Measurements from ENCODE around the gene MBD5.

Gene MBD5

DNA sequence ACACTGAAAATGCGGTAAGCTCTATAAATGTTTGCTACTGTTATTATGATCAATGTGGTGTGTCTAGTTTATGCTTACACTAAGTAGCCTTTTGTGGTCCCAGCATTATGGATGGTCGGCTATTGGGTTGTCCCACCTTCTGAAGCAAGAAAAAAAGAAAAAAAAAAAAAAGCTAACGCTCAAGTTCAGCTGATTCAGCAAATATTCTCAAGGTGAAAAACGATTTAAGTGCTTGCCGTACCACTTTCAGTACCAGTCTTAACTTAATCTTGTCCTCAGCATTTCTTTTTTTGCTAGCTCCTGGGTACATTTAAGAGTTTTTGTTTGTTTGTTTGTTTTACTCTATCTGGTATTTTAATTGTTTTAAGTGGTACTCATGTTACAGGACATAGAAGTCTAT is 87.5 kb downstream of the MBD5 start:
- no peak for DNase-seq (ENCODE audit: extremely low read depth in 1 of 2, low read depth in 1 of 2)

DNA sequence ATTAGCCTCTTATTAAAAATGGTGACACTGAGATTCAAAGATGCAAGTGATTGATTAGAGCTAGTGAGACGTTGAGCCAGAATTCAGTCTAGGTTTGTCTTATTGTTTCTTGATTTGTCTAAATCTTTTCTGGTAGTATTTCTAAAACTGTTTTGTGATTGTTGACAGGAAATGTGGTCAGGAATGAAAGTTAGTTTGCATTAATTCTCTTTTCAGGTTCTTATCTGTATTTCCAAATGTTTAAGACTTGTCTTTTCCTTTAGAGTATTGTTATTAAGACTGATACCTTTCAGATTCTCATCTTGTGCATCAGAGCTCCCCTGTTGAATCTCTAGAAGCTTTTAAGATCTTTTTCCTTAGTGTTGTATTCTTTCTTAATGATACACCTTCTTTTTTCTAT is 89.3 kb downstream of the MBD5 start:
- no peak for DNase-seq (ENCODE audit: extremely low read depth in 1 of 2, low read depth in 1 of 2)

- no peak for DNase-seq (ENCODE audit: extremely low read depth in 1 of 2, low read depth in 1 of 2)
These were observed 101.9 kb downstream of the MBD5 start for GRCh38 chr2:148122788-148123187.

DNA sequence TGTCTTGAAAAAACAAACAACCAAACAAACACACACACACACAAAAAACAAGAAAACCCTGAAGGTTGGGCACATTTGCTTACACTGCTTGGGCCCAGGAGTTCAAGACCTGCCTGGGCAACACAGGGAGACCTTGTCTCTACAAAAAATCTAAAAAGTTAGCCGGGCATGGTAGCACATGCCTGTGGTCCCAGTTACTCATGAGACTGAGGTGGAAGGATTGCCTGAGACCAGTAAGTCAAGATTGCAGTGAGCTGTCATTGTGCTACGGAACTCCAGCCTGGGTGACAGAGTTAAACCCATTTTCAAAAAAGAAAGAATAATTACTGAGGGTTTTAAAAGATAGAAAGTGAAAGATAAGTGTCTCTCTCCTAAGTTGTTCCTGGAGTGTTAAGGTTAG is 103.4 kb downstream of the MBD5 start:
- DNase-seq (ENCODE audit: extremely low read depth in 1 of 2, low read depth in 1 of 2), result no peak

DNA sequence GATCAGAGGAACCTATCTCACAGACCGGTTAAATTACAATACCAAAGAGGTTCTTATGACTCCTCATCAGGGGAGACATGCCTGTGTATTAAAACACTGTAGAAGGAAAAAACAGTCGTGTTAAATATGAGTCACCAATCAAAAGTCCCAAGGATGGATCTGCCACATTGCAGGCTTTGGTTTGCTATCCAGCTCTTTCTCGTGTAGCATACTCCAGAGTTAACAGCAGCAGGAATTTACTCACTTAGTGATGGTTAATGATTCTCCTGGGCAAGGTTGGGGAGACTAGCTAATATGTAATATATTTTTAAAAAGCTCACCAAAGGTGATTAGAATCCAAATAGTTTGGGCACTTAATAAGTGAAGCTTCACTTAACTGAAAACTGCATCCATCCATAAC is 109.7 kb downstream of the MBD5 start:
- no peak for DNase-seq (ENCODE audit: extremely low read depth in 1 of 2, low read depth in 1 of 2)

- no peak for DNase-seq (ENCODE audit: extremely low read depth in 1 of 2, low read depth in 1 of 2)
These were observed 111.5 kb downstream of the MBD5 start for GRCh38 chr2:148132412-148132811.

DNA sequence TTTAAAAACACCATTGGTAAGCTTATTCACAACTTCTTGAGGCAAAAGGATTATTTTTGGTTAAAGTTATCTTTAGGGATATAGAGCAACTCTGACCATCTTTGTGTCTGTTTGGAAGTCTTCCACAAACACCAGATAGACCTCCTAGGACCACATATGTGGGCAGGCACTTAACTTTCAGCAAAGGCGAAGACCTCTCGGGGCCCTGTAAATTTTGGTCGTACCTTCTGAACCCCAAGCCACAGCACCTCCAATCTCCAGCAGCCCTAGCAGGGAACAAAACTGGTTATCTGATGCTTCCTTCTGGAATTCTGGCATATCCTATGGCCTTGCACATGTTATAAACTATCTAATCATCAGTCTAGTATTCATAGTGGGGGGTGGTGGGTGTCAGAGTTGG is 114.8 kb downstream of the MBD5 start:
- no peak for DNase-seq (ENCODE audit: extremely low read depth in 1 of 2, low read depth in 1 of 2)

DNA sequence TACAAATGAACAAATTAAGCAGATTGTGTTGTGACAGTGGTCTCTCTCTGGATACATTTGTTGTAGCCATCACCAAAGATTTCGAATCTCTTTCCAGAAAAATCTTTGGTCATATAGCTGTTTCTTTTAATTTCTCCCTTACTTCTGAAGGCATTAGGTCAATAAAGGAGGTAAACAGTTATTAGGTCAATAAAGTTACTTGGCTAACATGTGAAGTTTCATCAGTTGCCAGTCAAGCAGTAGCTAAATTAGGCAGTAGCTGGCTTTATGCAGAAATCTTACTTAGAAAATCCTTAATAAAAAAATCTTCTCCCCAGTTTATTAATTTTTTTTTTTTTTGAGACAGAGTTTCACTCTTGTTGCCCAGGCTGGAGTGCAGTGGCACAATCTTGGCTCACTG is 115.5 kb downstream of the MBD5 start:
- no peak for DNase-seq (ENCODE audit: extremely low read depth in 1 of 2, low read depth in 1 of 2)

- DNase-seq (ENCODE audit: extremely low read depth in 1 of 2, low read depth in 1 of 2), result no peak
These were observed 141.1 kb downstream of the MBD5 start for GRCh38 chr2:148161909-148162435.

DNA sequence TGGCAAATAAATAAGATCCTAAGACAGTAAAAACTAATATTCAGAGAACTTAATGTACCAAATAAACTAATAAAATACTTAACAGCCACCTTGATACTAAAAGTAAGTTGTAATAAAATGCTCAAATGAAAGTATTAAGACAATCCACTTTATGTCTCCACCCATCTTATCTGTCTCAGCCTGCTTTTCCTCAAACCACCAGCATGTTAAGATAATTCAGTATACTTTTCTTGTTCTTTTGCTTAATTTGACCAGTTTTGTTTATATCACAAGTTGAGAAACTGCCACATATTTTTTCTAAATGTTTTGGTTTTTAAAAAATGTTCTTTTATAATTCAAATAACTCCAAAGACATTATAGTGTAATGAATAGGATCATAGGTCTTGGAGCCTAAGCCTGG is 142.0 kb downstream of the MBD5 start:
- DNase-seq (ENCODE audit: extremely low read depth in 1 of 2, low read depth in 1 of 2), result no peak

DNA sequence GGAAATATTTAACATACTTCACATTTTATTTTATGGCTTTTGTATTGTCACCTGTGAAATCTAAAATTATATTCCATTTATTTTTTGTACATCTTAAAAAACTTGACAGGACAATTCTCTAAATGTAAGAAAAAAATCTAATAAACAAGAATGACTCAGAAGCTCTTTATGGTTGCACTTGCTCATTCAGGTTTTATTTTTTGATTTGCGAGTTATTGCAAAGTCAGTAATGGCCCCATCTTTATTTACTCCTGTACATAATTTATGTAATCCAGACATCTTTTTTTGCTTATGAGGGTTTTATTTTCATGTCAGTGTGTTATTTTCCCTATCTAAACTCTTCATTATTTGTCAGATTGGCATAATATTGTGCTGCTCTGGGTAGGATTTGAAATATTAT is 145.1 kb downstream of the MBD5 start:
- no peak for DNase-seq (ENCODE audit: extremely low read depth in 1 of 2, low read depth in 1 of 2)

GRCh38 chr2:148167241-148167766 is 146.4 kb downstream of the MBD5 start:
- DNase-seq (ENCODE audit: extremely low read depth in 1 of 2, low read depth in 1 of 2), result no peak

DNA sequence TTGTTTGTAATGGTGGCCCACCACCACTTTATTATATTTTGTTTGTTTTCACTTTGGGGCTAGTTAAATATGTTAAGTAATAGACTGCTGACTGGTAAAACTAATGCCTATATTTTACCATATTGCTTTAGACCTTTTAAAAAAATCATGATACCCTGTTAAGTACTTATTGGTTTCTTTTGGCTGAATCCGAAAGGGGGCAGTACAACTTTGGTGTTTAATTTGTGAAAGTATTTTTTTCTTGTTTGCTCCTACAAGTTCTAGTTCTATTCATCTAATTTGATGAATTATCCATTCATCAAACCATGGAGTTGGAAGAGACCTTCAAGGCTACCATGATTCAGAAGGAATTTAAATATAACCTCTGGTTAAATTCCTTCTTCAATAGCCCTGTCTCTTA is 147.0 kb downstream of the MBD5 start:
- no peak for DNase-seq (ENCODE audit: extremely low read depth in 1 of 2, low read depth in 1 of 2)

DNA sequence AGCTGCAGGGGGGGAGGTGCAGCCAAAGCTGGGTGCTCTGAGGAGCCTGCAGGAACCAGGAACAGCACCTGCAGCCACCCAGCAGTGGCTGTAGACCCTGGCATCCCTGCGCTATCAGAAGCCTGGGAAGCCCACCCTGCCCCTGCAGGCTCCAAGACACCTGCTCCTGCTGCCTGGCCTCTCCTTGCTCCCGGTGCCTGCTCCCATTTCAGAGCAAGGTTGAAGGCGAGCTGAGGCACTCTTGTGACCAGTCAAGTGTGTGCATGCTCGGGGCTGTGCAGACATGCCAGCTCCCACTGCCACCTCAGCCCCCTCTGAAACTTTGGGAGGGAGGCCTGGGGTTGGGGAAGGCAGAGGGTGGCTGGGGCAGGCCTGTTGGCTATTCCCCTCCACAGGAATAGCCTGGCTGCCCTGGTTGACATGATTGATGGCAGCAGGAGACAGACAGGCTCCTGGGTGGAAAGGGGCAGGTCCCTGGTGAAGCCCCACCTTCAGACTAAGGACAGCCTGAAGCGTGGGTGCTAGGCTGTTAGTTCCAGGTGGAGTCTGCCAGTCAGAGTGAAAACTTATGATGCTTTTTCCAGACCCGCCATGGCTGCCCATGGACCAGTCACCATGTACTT is 151.4 kb downstream of the MBD5 start:
- no peak for DNase-seq (ENCODE audit: extremely low read depth in 1 of 2, low read depth in 1 of 2)

GRCh38 chr2:148173168-148173567 is 152.3 kb downstream of the MBD5 start:
- DNase-seq (ENCODE audit: extremely low read depth in 1 of 2, low read depth in 1 of 2), result no peak

DNA sequence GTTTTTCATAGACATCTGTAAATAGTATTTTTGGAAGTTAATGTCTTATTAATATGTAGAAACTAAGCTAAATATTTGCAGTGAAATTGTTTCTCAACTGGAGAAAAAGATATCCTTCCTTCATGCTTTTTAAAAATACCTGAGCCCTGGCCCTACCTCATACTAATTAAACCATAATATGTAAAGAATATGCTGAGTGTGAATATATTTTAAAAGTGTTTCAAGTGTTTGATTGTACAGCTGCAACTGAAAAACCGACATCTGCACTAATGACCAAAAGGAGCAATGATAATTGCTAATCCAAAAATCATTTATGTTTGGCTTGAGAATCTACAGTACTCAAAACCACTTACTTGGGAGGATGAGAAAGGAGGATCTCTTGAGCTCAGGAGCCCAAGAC is 156.7 kb downstream of the MBD5 start:
- DNase-seq (ENCODE audit: extremely low read depth in 1 of 2, low read depth in 1 of 2), result no peak

DNA sequence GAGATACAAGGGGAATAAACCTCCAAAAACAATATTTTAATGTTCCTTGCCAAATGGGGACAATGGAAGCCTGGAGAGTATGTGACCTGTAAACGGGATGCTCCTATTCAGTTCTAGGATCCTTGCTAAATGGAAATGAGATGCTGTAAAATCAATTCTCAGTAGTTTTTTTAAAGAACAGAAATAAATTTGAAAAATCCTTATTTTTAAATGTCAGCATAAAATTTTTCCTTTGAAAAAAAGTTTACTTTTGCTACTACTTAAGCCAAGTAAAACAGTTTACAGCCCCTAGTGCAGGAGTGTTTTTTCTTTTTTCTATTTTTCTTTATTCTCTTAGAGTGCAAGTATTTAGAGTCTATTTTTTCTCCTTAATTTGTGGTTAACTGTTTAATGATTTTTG is 158.8 kb downstream of the MBD5 start:
- no peak for DNase-seq (ENCODE audit: extremely low read depth in 1 of 2, low read depth in 1 of 2)

- DNase-seq (ENCODE audit: extremely low read depth in 1 of 2, low read depth in 1 of 2), result no peak
These were observed 164.1 kb downstream of the MBD5 start for GRCh38 chr2:148184976-148185375.

GRCh38 chr2:148194882-148195281 is 174.0 kb downstream of the MBD5 start:
- DNase-seq (ENCODE audit: extremely low read depth in 1 of 2, low read depth in 1 of 2), result no peak

DNA sequence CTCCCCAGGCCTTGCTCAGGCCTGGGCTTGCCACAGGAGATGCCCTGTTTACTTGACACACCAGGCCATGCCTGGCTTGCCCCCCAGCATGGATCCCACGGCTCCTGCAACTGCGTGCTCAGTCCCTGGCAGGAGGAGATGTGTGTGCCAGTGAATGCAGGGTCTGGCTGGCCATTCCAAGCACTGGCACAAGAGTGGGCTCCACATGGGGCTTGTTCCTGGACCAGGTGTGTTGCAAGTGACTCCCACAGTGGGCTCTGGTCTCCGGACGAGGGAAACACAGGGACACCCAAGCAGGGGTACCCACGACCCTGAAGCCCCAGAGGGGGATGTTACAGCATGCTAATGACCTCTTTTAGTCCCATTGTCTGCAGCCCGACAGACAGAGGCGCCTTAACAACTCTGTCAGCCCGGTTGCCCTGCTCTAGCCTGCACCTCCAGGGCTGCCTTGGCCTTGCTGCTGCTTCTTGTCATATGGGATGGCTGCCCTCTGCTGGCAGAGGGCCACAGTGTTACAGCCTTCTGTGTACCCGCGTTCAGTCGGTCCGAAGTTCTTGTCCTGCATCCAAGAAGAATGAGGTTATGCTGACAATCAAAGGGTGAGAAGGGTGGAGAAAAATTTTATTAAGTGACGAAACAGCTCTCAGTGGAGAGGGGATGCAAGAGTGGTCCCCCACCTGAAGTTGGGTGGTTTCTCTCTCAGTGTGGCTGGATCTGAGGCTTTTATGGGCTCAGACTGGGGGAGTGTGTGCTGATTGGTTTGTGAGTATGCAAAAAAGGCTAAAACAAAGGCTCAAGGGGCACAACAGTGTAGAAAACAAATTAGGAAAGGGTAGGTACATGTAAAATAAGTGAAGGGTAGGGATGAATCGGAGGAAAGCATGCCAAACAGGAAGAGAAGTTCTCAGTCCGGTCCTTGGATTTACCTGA is 180.4 kb downstream of the MBD5 start:
- peak; percentile 5 to 7 for DNase-seq (ENCODE audit: extremely low read depth in 1 of 2, low read depth in 1 of 2)

GRCh38 chr2:148202237-148202636 is 181.3 kb downstream of the MBD5 start:
- no peak for DNase-seq (ENCODE audit: extremely low read depth in 1 of 2, low read depth in 1 of 2)

- no peak for DNase-seq (ENCODE audit: extremely low read depth in 1 of 2, low read depth in 1 of 2)
These were observed 186.2 kb downstream of the MBD5 start for GRCh38 chr2:148207111-148207510.

Measured in stimulated activated CD8-positive, alpha-beta memory T cell treated with anti-CD3 and anti-CD28 coated beads, Interleukin-7, amount 100 ng/mL, for 48 hours (primary cell).